Left ventricle myocardium inferior (tissue), 1 donor: ENCODE data around the gene KRT72. TPM values are rescaled to one million over a fixed set of nuclear protein-coding genes. Genes with fewer than 3 reads are reported as not detected.

Experiments used
- DNase-seq: peaks from one replicate; pipeline ENCODE4 v3.0.0-alpha.2; 2020
- H3K27ac ChIP-seq: fragments of 200-600 bp; replicated peaks from 2 replicates; pipeline ENCODE4 v1.8.0; 2021
- H3K27me3 ChIP-seq: fragments of 200-600 bp; 2 replicates; pipeline ENCODE4 v1.8.0; 2021; ENCODE audit warnings: low read depth
- H3K36me3 ChIP-seq: fragments of 200-600 bp; 2 replicates; pipeline ENCODE4 v1.8.0; 2021
- H3K4me1 ChIP-seq: fragments of 200-600 bp; 2 replicates; pipeline ENCODE4 v1.8.0; 2021
- H3K4me3 ChIP-seq: fragments of 200-600 bp; 2 replicates; pipeline ENCODE4 v1.8.0; 2021; ENCODE audit warnings: mild to moderate bottlenecking, moderate library complexity
- H3K9me3 ChIP-seq: fragments of 200-600 bp; replicated peaks from 2 replicates; pipeline ENCODE4 v1.8.0; 2021
- intact Hi-C: fragments of 100-400 bp; cut with micrococcal nuclease; formaldehyde crosslinking; loops from one replicate; pipeline ENCODE4 v1.11.0; 2022
- total RNA-seq: library from RNA; stranded (reverse); fragmentation: NEBNext Ultra II Directional; extraction: Animal tissue kit (Norgen Biotek cat#: 25700); gene quantifications from one replicate; pipeline ENCODE4 v1.2.1, GENCODE V29; 2021
- TF ChIP-seq, protein P1 (sequence below): fragments of 200-600 bp; IDR thresholded peaks from 2 replicates; pipeline ENCODE4 v1.8.0; 2021; ENCODE audit warnings: antibody characterized with exemption, mild to moderate bottlenecking, borderline replicate concordance
- donor health status: DM: no; HTN: yes; CAD: no; lungs with severe emphysema.

The KRT72 gene
- total RNA-seq, 1 donor from 2014 or later: not detected

DNA sequence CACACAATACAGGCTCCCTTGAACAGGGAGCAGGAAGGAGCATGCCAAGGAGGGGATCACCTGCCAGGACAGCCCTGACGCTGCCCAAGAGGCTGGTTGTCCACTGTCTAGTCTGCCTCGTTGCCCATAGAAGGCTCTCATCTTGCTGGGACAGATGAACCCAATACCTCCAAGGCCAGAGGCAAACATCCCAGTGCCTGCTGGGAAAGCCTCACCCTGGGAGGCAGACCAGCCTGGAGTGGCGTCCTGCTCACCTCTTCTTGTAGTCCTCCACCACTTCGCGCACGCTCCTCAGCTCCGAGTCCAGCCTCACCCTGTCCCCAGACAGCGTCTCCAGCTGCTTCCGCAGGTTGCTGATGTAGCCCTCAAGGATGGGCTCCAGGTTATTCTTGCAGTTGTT is 14.6 kb upstream of the KRT72 start:
- intact Hi-C loops: no loop called here
- no peaks in the 10 kb centered on the region for H3K4me1 ChIP-seq
- no peak for DNase-seq
- H3K4me3 ChIP-seq: no peak overlapping the region
- H3K27ac ChIP-seq: no peak overlapping the region
- peaks cover 66% of the 10 kb centered on the region for H3K27me3 ChIP-seq
- H3K9me3 ChIP-seq: no peaks in the 10 kb centered on the region
- H3K36me3 ChIP-seq: no peaks in the 10 kb centered on the region
- TF ChIP-seq, protein P1, sequence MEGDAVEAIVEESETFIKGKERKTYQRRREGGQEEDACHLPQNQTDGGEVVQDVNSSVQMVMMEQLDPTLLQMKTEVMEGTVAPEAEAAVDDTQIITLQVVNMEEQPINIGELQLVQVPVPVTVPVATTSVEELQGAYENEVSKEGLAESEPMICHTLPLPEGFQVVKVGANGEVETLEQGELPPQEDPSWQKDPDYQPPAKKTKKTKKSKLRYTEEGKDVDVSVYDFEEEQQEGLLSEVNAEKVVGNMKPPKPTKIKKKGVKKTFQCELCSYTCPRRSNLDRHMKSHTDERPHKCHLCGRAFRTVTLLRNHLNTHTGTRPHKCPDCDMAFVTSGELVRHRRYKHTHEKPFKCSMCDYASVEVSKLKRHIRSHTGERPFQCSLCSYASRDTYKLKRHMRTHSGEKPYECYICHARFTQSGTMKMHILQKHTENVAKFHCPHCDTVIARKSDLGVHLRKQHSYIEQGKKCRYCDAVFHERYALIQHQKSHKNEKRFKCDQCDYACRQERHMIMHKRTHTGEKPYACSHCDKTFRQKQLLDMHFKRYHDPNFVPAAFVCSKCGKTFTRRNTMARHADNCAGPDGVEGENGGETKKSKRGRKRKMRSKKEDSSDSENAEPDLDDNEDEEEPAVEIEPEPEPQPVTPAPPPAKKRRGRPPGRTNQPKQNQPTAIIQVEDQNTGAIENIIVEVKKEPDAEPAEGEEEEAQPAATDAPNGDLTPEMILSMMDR: no peak

GRCh38 chr12:52615208-52615868 is 14.1 kb upstream of the KRT72 start:
- no peaks in the 10 kb centered on the region for H3K36me3 ChIP-seq
- intact Hi-C loops: no loop called here
- no peak overlapping the region for H3K27ac ChIP-seq
- H3K4me1 ChIP-seq: no peaks in the 10 kb centered on the region
- H3K9me3 ChIP-seq: no peaks in the 10 kb centered on the region
- DNase-seq: no peak
- H3K4me3 ChIP-seq: no peak overlapping the region
- peaks cover 66% of the 10 kb centered on the region for H3K27me3 ChIP-seq
- TF ChIP-seq, protein P1: no peak

DNA sequence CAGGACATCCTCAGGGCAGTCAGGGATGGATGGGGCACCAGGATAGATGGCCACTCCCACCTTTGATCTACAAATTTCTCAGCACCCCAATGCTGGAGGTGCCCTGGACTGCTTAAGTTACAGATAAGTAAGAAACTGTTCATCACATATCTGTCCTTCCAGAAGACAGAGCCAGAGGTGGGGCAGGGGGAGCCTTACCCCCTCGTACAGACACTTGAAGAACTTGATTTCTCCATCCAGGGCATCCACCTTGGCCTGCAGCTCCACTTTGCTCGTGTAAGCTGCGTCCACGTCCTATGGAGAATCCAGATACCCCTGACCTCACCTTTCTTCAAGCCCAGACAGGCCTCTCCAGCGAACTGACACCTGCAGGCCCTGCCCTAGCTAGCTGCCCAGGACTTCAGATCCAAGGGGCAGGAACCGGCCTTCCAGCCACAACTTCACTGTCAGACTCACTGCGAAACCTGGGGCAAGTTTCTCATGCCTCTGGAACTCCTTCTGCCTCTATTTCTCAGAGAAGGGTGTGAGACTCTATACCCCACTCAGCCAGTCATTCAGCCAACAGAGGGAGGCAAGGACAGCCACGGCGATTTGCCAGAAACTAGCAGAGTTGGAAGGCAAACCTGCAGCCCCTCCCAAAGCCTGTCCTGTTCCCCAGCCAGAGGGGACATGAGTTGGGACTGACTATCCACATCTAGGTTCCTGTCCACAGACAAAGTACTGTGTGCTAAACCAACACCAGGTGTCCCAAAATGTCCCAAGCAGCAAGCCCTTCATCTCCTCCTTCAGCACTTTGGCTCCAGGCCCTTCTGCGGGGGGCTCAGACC is 13.3 kb upstream of the KRT72 start:
- no peak overlapping the region for H3K4me3 ChIP-seq
- intact Hi-C loops: no loop called here
- H3K27ac ChIP-seq: no peak overlapping the region
- H3K4me1 ChIP-seq: no peaks in the 10 kb centered on the region
- TF ChIP-seq, protein P1: no peak
- DNase-seq: no peak
- no peaks in the 10 kb centered on the region for H3K36me3 ChIP-seq
- H3K9me3 ChIP-seq: no peaks in the 10 kb centered on the region
- peaks cover 73% of the 10 kb centered on the region for H3K27me3 ChIP-seq

DNA sequence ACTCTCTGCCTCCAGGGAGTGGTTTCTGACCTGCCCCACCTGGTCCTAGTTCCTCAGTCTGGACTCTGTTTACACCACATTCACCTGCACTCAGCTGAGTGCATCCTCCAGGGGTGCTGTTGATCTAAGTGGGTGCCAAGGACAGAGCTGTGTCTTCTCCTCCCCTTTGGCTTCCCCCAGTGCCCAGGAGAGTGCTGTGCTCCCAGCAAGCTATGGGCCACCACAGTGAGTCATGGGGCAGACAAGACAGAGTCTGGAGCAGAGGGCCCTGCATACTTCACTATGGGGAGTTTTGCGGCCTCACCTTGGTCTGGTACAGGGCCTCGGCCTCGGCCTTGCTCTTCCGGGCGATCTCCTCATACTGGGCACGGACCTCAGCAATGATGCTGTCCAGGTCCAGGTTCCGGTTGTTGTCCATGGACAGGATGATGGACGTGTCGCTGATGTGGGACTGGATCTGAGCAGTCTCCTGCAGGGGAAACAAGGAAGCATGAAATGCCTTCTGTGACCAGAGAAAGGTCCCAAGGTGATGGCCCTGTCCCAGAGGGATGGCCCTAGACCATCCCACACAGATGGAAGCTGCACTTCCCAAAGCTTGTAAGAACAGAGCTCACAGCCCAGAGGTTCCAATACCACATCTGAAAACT is 12.2 kb upstream of the KRT72 start:
- Histone ChIP-seq H3K4me3 (no peak overlapping the region), H3K27ac (no peak overlapping the region), H3K27me3 (peaks cover 83% of the 10 kb centered on the region), H3K4me1 (no peaks in the 10 kb centered on the region), H3K9me3 (no peaks in the 10 kb centered on the region), H3K36me3 (no peaks in the 10 kb centered on the region)
- TF ChIP-seq, protein P1: no peak
- intact Hi-C loops: no loop called here
- DNase-seq: no peak

DNA sequence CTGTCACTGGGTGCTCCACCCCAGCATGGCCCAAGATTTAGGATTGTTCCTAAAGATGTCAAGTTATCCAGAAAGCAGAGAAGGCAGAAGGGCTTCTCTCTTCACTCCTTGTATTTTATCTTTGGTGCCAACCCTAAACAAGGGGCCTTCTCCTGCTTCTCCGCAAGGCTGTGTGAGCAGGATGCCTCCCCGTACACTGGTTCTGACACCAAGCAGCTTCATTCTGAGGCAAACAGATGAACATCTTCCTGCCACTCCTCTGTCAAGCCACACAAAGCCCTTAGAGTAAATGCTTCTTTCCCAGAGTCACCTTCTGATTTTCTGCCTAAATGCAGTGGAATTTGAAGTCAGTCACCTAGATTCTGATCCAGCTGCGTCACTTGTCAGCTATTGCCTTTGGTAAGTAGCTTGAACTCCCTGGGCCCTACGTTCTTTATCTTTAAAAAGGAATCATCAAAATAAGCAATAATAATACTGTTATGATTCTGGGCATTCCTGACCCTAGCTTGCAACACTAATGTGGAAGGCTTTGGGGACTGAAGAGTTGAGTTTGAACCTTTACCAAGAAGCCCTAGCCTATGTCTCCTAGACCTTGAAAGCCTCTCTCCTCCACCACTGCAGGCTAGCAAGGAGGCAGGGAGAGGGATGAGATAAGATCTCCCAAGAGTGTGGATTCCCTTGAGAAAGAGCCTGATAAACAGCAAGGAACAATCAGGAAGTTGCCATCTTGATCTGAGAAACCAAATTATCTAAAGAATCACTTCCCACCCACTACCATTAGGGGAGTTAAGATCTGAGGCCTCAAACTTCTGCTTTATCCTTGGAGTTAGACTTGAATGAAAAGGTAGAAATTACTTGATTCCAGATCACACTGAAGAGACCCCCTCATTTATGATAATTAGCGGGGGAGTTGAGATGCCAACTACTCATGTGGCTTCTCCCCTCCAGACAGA is 11.4 kb upstream of the KRT72 start:
- Histone ChIP-seq H3K4me1 (no peaks in the 10 kb centered on the region), H3K4me3 (no peak overlapping the region), H3K36me3 (no peaks in the 10 kb centered on the region), H3K27ac (no peak overlapping the region), H3K27me3 (peaks cover 88% of the 10 kb centered on the region), H3K9me3 (no peaks in the 10 kb centered on the region)
- TF ChIP-seq, protein P1: no peak
- intact Hi-C loops: no loop called here
- no peak for DNase-seq
